ENCODE results near the gene EFS.

EFS gene

GRCh38 chr14:23357261-23357660, 7.7 kb downstream of the EFS start:
- DNase-seq (ENCODE audit: low read depth), result no peak

DNA sequence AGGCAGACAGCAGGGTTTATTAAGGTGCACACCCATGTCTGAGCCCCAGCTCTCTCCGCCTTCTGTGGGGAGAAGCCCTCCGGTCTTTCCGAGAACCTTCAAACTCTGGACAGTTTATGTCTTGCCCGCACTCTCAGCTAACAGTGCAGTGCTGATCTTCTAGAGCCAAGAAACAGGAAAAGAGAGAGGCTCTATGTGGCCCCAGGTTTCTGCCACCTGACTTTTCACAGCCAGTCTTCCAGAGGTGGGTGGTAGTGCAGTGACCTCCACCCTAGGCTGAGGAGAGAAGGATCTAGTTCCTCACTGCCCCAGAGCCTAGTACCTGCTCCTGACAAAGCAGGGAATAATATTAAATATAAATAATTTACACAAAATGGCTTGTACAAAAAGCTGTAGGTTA, 8.3 kb downstream of the EFS start:
- no peak for DNase-seq (ENCODE audit: low read depth)

DNA sequence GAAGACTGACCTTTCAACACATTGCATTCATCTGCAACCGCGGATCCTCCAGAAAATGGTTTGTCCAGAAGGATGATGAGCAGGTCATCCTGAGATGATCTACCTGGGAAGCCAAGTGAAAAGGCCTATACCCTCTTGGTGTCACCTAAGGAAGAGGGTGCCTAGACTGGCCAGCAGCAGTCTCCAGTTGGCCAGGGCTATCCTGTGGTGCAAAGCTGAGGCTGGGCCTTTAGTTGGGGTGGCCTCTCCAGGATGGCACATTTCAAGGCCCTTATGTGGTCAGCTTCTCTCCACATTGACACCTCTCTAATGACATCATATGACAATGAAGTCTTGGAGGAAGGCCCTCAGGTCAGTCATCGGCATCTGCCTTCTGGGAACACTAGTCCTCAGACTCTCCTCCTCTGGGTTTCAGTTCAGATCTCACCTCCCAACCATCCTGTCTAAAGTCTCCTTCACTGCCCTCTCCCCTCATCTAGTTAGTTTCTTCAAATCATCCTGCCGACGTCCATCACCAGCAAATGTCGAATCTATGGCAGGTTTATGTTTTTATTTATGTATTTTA, 9.0 kb downstream of the EFS start:
- DNase-seq (ENCODE audit: low read depth), result no peak

DNA sequence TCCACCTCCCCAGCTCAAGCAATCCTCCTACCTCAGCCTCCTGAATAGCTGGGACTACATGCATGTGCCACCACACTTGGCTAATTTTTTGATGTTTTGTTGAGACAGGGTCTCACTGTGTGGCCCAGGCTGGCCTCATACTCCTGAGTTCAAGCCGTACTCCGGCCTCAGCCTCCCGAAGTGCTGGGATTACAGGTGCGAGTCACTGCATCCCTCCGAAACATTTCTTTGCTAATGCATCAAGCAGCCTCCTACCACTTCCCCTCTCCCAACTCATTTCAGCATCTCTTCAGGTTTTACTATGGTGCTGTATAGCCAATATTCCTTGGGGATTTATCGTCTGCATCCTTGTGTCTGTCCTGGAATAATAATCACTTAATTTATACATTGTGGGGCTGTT, 10.0 kb downstream of the EFS start:
- DNase-seq (ENCODE audit: low read depth), result no peak

GRCh38 chr14:23353433-23353780, 11.6 kb downstream of the EFS start:
- no peak for DNase-seq (ENCODE audit: low read depth)

- DNase-seq (ENCODE audit: low read depth), result peak; percentile 81
Observed at GRCh38 chr14:23352506-23353432, 12.2 kb downstream of the EFS start, which contains the start of gene SLC22A17. SLC22A17 (minus strand) TSS chr14:23352887.

DNA sequence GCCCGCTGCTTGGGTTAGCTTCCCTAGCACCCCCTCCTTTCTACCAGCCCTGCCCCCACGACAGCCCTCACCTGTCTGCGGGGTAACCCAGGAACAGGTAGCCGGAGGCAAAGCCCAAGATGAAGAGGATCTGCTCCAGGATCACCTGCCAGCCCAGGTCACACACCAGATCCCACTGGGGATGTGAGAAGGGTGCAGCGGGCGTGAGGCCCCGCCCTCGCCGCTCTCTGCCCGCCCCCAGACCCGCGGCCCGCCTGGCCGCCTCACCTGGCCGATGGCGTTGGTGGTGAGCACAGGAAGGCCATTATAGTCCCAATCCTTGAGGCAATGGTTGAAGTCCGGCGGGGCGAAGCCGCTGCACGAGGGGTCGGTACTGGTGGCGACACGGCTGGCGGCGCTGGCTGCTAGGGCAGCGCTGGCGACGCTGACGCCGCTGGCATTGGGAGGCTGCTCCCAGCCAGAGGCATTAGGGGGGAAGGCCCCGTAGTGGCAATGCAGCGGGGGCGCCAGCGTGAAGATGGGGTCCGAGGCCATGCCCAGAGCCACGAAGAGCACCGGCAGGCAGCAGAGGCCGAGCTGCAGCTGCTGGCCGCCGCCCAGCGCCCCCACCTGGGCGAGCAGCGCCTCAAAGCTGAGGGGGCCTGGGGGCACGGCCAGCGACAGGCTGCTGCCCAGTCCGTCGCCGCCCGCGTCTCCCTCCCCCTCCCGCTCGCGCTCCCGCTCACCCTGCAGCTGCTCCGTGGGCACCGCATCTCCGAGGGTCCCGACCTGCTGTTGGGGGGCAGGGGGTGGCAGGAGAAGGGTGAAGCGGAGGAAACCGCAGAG, 13.1 kb downstream of the EFS start:
- DNase-seq (ENCODE audit: low read depth), result no peak

DNA sequence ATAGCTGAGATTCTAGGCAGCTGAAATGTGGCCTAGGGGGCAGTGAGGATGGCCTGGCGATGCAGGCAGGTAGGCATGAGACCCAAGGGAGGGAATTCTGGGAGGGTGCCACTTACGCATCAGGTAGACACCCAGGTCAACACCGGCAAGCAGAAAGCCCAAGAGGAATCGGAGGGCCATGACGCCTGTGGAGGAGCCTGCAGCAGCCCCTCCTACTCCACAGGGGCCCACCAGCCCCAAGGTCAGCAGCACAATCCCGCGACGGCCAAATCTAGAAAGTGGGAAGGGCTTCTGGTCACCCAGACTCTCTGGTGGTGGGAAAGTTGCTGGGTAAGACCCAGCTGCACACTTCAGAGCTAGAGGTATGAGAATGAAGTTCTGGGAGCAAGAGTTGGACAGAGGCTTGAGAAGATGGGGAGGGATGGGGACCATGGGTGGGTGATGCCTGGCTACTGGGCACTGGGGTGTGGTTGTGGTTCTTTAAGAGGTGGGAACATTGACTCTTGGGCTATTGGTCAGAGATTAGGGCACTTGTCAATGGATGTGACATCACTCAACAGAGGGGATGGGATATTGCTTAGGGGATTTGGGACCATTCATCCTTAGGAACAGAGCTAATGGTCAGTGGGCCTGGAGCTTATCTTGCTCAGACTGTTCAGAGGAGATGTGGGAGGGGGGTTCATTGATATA, 15.7 kb downstream of the EFS start:
- no peak for DNase-seq (ENCODE audit: low read depth)

GRCh38 chr14:23348297-23348655, 16.7 kb downstream of the EFS start:
- DNase-seq (ENCODE audit: low read depth), result no peak

- no peak for DNase-seq (ENCODE audit: low read depth)
Observed at GRCh38 chr14:23347406-23348296, 17.3 kb downstream of the EFS start.

DNA sequence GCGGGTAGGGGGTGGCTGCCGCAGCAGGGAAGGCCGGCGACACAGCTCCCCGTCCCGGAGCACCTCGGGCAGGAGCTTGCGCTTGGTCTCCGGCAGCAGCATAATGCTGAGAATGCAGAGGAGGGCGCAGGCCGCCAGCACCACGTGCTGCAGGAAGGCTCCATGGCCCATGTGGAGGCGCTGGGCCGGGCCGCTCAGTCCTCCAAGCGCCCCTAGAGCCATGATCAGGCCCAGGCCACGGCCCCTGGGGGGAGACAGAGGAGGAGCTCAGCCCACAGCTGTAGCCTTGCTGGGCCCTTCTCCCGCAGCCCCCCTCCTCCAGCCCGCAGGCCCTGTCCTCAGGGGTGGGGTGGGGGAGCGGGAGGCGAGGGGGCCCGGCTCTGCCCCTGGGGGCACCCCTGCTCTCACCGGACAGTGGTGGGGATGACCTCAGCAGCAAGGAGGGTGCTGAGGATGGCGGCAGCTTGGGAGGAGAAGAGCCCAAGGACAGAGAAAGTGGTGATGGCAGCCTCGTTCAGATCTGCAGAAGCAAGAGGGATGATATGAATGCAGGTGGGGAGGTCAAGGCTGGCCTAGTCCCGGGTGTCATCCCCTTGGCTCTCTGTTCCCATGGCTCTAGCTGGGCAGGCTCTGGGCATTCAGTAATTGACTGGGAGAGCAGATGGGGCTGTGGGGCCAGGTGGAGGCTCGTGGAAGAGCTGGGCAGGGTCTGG, 18.1 kb downstream of the EFS start:
- no peak for DNase-seq (ENCODE audit: low read depth)

- no peak for DNase-seq (ENCODE audit: low read depth)
Observed at GRCh38 chr14:23345987-23346692, 18.8 kb downstream of the EFS start.

- no peak for DNase-seq (ENCODE audit: low read depth)
Observed at GRCh38 chr14:23344481-23344880, 20.5 kb downstream of the EFS start.

DNA sequence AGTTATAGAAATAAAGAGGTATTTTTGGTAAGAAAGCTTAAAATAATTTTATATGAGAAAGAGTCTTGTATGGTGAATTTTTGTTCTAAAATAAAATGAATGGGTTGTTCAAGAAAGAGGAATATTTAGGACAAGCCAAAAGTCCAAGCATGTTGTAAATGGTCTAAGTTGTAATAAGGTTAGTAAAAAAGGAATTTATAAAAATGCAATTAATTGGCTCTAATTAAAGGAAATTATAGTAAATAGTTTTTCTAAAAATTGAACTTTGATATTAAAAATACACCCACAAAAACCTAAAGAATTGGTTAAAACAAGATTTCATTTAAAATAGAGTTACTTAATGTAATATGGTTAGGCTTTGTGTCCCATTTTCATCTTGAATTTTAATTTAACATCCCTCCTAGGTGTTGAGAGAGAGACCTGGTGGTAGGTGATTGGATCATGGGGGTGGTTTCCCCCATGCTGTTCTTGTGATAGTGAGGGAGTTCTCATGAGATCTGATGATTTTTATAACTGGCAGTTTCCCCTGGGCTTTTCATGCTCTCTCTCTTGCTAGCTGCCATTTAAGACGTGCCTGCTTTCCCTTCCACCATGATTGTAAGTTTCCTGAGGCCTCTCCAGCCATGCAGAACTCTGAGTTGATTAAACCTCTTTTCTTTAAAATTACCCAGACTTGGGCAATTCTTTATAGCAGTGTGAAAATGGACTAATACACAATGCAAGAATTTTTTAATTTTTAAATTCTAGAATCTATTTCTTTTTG, 25.3 kb downstream of the EFS start:
- no peak for DNase-seq (ENCODE audit: low read depth)

DNA sequence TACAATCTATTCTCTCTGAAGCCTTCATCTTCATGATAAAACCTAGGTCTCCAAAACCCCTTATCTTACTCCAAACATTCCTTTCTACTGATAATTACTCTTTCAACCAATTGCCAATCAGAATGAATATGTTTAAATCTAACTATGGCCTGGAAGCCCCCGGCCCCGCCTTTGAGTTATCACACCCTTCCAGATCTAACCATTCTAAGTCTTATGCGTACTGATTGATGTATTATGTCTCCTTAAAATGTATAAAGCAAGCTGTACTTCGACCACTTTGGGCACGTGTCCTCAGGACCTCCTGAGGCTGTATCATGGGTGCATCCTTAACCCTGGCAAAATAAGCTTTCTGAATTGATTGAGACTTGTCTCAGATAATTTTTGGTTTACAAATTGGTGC, 29.3 kb downstream of the EFS start:
- no peak for DNase-seq (ENCODE audit: low read depth)

DNA sequence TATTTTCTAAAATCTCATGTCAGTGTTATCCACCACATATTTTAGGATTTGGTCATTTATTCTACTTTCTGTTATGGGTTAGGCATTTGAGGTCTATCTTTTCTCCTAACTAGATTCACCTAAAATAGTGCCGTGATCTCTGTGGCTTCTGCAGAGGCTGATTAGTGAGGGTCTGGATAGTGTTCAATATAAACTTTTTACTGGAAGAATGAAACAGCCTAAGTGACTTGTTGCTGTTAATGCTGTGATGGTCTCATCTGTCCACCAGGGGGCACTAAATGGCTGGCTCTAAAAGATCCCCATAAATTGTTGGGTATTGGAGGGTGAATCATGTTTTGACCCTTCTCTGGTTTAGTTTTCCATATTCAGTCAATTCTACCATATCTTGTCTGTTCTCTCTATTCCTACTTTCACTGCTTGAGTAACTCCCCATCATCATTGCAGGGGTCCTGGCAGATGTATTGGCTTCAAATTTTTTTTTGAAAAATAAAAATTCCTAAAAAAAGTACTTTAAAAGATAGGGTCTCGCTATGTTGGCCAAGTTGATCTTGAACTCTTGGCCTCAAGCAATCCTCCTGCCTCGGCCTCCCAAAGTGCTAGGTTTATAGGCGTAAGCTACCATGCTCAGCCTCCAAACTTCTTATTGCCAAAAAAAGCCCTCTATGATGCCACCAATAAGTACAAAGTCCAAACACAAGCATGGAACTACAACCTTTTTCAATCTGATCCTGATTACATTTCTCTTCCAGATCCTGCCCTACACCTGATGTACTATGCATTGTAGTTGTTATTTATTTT, 36.8 kb downstream of the EFS start:
- peak; percentile 64 for DNase-seq (ENCODE audit: low read depth)

DNA sequence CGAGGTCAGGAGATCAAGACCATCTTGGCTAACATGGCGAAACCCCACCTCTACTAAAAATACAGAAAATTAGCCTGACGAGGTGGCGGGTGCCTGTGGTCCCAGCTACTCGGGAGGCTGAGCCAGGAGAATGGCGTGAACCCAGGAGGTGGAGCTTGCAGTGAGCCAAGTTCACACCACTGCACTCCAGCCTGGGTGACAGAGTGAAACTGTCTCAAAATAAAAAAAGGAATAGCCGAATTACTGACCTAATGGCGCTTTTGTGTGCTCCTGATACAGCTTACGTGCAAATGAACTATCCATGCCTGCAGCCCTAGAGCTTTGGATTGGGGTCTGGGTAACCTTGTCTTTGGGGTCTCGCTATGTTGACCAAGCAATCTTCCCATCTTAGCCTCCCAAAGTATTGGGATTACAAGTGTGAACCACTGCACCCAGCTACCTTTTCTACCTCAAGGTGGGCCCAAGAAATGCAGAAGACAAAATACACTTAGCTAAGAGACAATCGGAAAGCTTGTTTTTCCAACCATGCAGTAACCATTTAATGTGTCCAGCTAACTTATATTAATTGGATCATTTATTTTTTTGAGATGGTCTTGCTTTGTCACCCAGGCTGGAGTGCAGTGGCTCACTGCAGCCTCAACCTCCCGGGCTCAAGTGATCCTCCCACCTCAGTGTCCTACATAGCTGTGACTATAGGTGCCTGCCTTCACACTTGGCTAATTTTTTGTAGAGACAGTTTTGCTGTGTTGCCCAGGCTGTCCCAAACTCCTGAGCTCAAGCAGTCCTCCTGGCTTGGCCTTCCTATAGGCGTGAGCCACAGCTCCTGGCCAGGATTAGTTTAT, 38.3 kb downstream of the EFS start:
- no peak for DNase-seq (ENCODE audit: low read depth)
